Esophagus squamous epithelium (tissue), 4 donors: ENCODE data around the gene SOX15.

Experiments
- POLR2A ChIP-seq, 4 donors: fragments of 450-650 bp; IDR thresholded peaks; one replicate each; pipeline ENCODE4 v1.6.1; 2017; ENCODE audit warnings: antibody characterized with exemption in 4 of 4, mild to moderate bottlenecking in 4 of 4, moderate library complexity in 3 of 4
- TF ChIP-seq, protein P1 (sequence below), 6 experiments: fragments of 450-650 bp in 4 of 6; fragments of 200-600 bp in 2 of 6; sonication (generic) in 2 of 6; IDR thresholded peaks; one replicate each; pipeline ENCODE4 v1.5.1; 2016 to 2019; ENCODE audit warnings: antibody characterized with exemption in 6 of 6, mild to moderate bottlenecking in 4 of 6, moderate library complexity in 4 of 6

DNA sequence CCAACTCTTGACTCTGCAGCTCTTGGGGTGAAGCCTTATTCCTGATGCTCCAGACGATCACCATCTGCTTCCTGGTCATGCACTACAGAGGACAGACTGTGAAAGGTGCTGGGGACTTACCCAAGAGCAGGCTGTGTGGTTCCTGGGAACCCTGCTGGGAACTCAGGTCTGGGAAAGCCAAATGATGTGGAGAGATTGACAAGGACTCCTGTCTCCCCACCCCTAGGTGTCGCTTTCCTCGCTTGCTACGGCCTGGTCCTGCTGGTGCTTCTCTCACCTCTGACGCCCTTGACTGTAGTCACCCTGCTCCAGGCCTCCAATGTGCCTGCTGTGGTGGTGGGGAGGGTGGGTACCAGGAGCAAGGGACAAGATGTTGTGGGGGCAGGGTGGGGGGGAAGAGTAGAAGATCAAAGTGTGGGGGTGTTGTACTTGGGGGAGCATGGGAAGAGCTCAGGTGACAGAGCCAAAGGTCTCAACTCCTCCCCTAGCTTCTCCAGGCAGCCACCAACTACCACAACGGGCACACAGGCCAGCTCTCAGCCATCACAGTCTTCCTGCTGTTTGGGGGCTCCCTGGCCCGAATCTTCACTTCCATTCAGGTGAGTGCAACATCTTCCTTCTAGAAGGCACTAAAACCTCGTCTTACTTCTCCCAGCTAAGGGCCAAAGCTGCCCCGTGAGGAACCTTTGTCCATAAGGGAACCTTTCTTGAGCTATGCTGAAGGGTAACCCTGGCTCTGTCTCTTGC lies 3.0 kb downstream of the SOX15 start:
- TF ChIP-seq, protein P1, sequence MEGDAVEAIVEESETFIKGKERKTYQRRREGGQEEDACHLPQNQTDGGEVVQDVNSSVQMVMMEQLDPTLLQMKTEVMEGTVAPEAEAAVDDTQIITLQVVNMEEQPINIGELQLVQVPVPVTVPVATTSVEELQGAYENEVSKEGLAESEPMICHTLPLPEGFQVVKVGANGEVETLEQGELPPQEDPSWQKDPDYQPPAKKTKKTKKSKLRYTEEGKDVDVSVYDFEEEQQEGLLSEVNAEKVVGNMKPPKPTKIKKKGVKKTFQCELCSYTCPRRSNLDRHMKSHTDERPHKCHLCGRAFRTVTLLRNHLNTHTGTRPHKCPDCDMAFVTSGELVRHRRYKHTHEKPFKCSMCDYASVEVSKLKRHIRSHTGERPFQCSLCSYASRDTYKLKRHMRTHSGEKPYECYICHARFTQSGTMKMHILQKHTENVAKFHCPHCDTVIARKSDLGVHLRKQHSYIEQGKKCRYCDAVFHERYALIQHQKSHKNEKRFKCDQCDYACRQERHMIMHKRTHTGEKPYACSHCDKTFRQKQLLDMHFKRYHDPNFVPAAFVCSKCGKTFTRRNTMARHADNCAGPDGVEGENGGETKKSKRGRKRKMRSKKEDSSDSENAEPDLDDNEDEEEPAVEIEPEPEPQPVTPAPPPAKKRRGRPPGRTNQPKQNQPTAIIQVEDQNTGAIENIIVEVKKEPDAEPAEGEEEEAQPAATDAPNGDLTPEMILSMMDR (IDR thresholded peaks at IDR 0.05): peak in 5 of 6 experiments; percentile 30 to 72 (median 52)
- TF ChIP-seq POLR2A (IDR thresholded peaks at IDR 0.05): no peak
